ENCODE measurements around the gene PRSS16.

DNA sequence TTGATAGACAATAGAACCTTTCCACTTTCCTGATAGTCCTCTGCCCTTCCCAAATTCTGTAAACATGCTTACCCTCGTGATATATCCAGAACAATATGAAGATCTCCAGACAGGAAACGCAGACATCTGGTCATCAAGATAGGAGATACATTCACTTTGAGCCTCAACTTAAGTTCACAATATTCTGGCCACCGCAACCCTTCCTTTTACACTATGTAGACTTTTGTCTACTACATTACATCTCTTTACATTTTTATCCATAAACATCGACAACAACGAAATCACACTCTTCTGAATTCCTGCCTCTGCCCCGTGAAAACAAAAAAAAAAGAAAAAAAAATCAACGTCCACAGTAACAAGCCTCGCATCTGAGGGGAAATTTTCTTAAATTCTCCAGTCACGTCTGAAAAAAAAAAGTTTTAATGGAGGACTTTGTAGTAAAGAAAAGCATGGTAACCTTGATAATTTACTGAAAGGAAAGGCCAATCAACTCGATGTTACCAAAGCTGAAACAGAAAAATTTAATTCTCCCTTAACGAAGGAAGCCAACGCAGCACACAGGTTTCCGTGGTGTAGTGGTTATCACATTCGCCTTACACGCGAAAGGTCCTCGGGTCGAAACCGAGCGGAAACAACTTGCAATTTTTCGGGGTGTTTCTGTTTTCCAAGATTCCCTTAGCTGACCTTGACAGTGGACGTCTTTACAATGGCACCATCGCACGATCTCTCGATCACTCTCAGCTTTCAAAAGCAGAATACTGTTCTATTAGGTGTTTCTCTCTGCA, 42.8 kb downstream of the PRSS16 start:
- no peak for TF ChIP-seq POLR2AphosphoS5 (IDR thresholded peaks at IDR 0.05; ENCODE audit: borderline replicate concordance, low read depth, low read length)
- no peak for TF ChIP-seq EZH2 (IDR thresholded peaks at IDR 0.05)
- no peak for TF ChIP-seq FOXP2 (optimal IDR thresholded peaks at IDR 0.05; ENCODE audit: control extremely low read depth, extremely low read length, insufficient read depth)
